HCT116 (cell line): ENCODE data around the gene EPHA2. TPM values are rescaled to one million over a fixed set of nuclear protein-coding genes. Genes with fewer than 3 reads are reported as not detected.

Source experiments
- ATAC-seq: fragments of 200-7000 bp; cut with Tn5 transposase; 2 replicates; pipeline ENCODE4 v1.9.1; 2020; ENCODE audit warnings: mild to moderate bottlenecking, moderate library complexity
- BruUV-seq: library from RNA; stranded (reverse); fragments of 400-500 nt; replicated peaks from 2 replicates; lab custom pipeline; 2021; lab: Mats Ljungman, UMichigan
- CTCF ChIA-PET: fragments of 300-600 bp; sonication (Branson Sonifier 250); formaldehyde crosslinking; loops from one replicate; lab custom pipeline; 2021; ENCODE audit warnings: antibody characterized with exemption; lab: Charles Lee
- POLR2A ChIA-PET: fragments of 300-600, 350-600 bp; sonication (Branson Sonifier 250); formaldehyde crosslinking; loops from one replicate; lab custom pipeline; 2021; ENCODE audit warnings: antibody characterized with exemption; lab: Charles Lee
- RAD21 ChIA-PET, 2 experiments: fragments of 300-600 bp; sonication (Branson Sonifier 250); formaldehyde crosslinking; loops; one replicate each; lab custom pipeline; 2023; ENCODE audit warnings: low total read pairs in 2 of 2; ENCODE audit not compliant: uncharacterized antibody in 2 of 2, unreplicated experiment in 2 of 2, low non-redundant PET in 1 of 2; lab: Charles Lee
- DNase-seq: peaks from one replicate; pipeline ENCODE4 v3.0.0-alpha.2; 2010; ENCODE audit warnings: low read depth, low spot score
- H2AFZ ChIP-seq: fragments of 200-600 bp; shearing (Covaris generic), sonication (generic); 2 replicates; pipeline ENCODE4 v1.6.1; 2017; ENCODE audit warnings: low read depth, mixed run types, mixed read lengths, antibody characterized with exemption, low read length; ENCODE audit not compliant: poor library complexity, severe bottlenecking
- H3K27ac ChIP-seq: 2 replicates; pipeline ENCODE4 v1.5.1; 2012; ENCODE audit warnings: low read depth, low read length
- H3K27me3 ChIP-seq: fragments of 200-600 bp; sonication (generic); 2 replicates; pipeline ENCODE4 v1.6.1; 2016; ENCODE audit warnings: mixed run types, low read length, mixed read lengths; ENCODE audit not compliant: insufficient read depth
- H3K36me3 ChIP-seq, 2 experiments: fragments of 200-500 bp in 1 of 2; fragments of 200-600 bp in 1 of 2; sonication (Bioruptor generic) in 1 of 2; sonication (generic) in 1 of 2; 2 replicates each; pipeline versions ENCODE4 v1.5.1 to v1.6.1; 2014 to 2016; ENCODE audit warnings: low read length in 2 of 2, inconsistent platforms in 1 of 2, mixed read lengths in 1 of 2, mixed run types in 1 of 2; ENCODE audit not compliant: insufficient read depth in 2 of 2, control insufficient read depth in 1 of 2
- H3K4me1 ChIP-seq, 2 experiments: fragments of 200-600 bp in 1 of 2; sonication (generic) in 1 of 2; 2 replicates each; pipeline versions ENCODE4 v1.5.1 to v1.6.1; 2012 to 2017; ENCODE audit warnings: low read length in 2 of 2, inconsistent platforms in 1 of 2, mild to moderate bottlenecking in 1 of 2, mixed read lengths in 1 of 2, mixed run types in 1 of 2, moderate library complexity in 1 of 2; ENCODE audit not compliant: insufficient read depth in 2 of 2, control insufficient read depth in 1 of 2
- H3K4me2 ChIP-seq: fragments of 200-600 bp; sonication (generic); 2 replicates; pipeline ENCODE4 v1.6.1; 2017; ENCODE audit warnings: mixed run types, low read length, mixed read lengths
- H3K4me3 ChIP-seq, 2 experiments: fragments of 200-600 bp in 1 of 2; sonication (generic) in 1 of 2; replicated peaks in 1 of 2; 2 replicates each; pipeline ENCODE4 v1.5.1; 2011 to 2016; ENCODE audit warnings: low read length in 2 of 2, control low read depth in 1 of 2, low read depth in 1 of 2, mild to moderate bottlenecking in 1 of 2, mixed read lengths in 1 of 2, mixed run types in 1 of 2
- H3K79me2 ChIP-seq: fragments of 200-600 bp; sonication (generic); 2 replicates; pipeline ENCODE4 v1.6.1; 2017; ENCODE audit warnings: mild to moderate bottlenecking, mixed run types, low read length, moderate library complexity, mixed read lengths; ENCODE audit not compliant: insufficient read depth
- H3K9ac ChIP-seq: fragments of 200-600 bp; sonication (generic); 2 replicates; pipeline ENCODE4 v1.6.1; 2016; ENCODE audit warnings: low read length, mixed read lengths
- H3K9me2 ChIP-seq: fragments of 200-600 bp; sonication (generic), shearing (Covaris generic); 2 replicates; pipeline ENCODE4 v1.6.1; 2017; ENCODE audit warnings: mixed run types, mild to moderate bottlenecking, moderate library complexity; ENCODE audit not compliant: insufficient read depth
- H3K9me3 ChIP-seq, 2 experiments: fragments of 200-500 bp in 1 of 2; fragments of 200-600 bp in 1 of 2; sonication (Bioruptor generic) in 1 of 2; sonication (generic) in 1 of 2; 2 replicates each; pipeline ENCODE4 v1.6.1; 2014 to 2017; ENCODE audit warnings: low read length in 2 of 2, mixed read lengths in 2 of 2, inconsistent platforms in 1 of 2, low read depth in 1 of 2, mild to moderate bottlenecking in 1 of 2, mixed run types in 1 of 2, moderate library complexity in 1 of 2; ENCODE audit not compliant: control insufficient read depth in 1 of 2, insufficient read depth in 1 of 2
- H4K20me1 ChIP-seq: fragments of 200-600 bp; sonication (generic), shearing (Covaris generic); 2 replicates; pipeline ENCODE4 v1.6.1; 2017; ENCODE audit warnings: mixed run types, mild to moderate bottlenecking, moderate library complexity; ENCODE audit not compliant: insufficient read depth
- CEBPB ChIP-seq: IDR thresholded peaks from 2 replicates; pipeline ENCODE4 v1.6.1; 2012; ENCODE audit warnings: low read depth
- EGR1 ChIP-seq: IDR thresholded peaks from 2 replicates; pipeline ENCODE4 v1.6.1; 2012; ENCODE audit warnings: low read depth
- ELF1 ChIP-seq: IDR thresholded peaks from 2 replicates; pipeline ENCODE4 v1.6.1; 2012; ENCODE audit warnings: low read depth, borderline replicate concordance
- EZH2phosphoT487 ChIP-seq: fragments of 200-600 bp; IDR thresholded peaks from 2 replicates; pipeline ENCODE4 v1.6.1; 2018; ENCODE audit warnings: antibody characterized with exemption, borderline replicate concordance
- FOSL1 ChIP-seq: IDR thresholded peaks from 2 replicates; pipeline ENCODE4 v1.6.1; 2012; ENCODE audit warnings: low read depth
- POLR2A ChIP-seq: IDR thresholded peaks from 2 replicates; pipeline ENCODE4 v1.7.0; 2011; ENCODE audit warnings: borderline replicate concordance; ENCODE audit not compliant: insufficient read depth, insufficient read length; ENCODE audit errors: extremely low read depth
- POLR2AphosphoS5 ChIP-seq: IDR thresholded peaks from 2 replicates; pipeline ENCODE4 v1.6.1; 2011; ENCODE audit warnings: mild to moderate bottlenecking, low read depth, low read length, moderate library complexity
- SIN3A ChIP-seq: IDR thresholded peaks from 2 replicates; pipeline ENCODE4 v1.6.1; 2012; ENCODE audit warnings: low read depth
- SP1 ChIP-seq: IDR thresholded peaks from 2 replicates; pipeline ENCODE4 v1.6.1; 2012; ENCODE audit warnings: low read depth
- SRF ChIP-seq: IDR thresholded peaks from 2 replicates; pipeline ENCODE4 v1.6.1; 2012; ENCODE audit warnings: low read depth
- YY1 ChIP-seq: IDR thresholded peaks from 2 replicates; pipeline ENCODE4 v1.6.1; 2011; ENCODE audit warnings: low read length, low read depth, moderate library complexity, mild to moderate bottlenecking; ENCODE audit not compliant: insufficient replicate concordance; ENCODE audit errors: extremely low read depth
- ZBTB33 ChIP-seq: IDR thresholded peaks from 2 replicates; pipeline ENCODE4 v1.6.1; 2011; ENCODE audit warnings: mild to moderate bottlenecking, low read length, moderate library complexity; ENCODE audit not compliant: insufficient replicate concordance; ENCODE audit errors: extremely low read depth
- ZFX ChIP-seq: fragments of 450-650 bp; IDR thresholded peaks from 2 replicates; pipeline ENCODE4 v1.6.1; 2017
- ZNF274 ChIP-seq: fragments of 200-500 bp; sonication (Bioruptor generic); IDR thresholded peaks from 2 replicates; pipeline ENCODE4 v1.6.1; 2014; ENCODE audit warnings: mild to moderate bottlenecking, low read depth, low read length, inconsistent platforms
- intact Hi-C: fragments of 100-400 bp; cut with micrococcal nuclease; formaldehyde crosslinking; loops from 2 replicates; pipeline ENCODE4 v1.10.0; 2022
- total RNA-seq: library from RNA; stranded (reverse); gene quantifications from one replicate; pipeline ENCODE4 v1.2.1, GENCODE V29; 2021; ENCODE audit not compliant: unreplicated experiment

The EPHA2 gene
- total RNA-seq, 1 experiment from 2014 or later, result 164 TPM

GRCh38 chr1:16122350-16122881 is 33.5 kb downstream of the EPHA2 start:
- Histone ChIP-seq H3K36me3 (peaks cover 35 to 36% of the 10 kb centered on the region in 2 experiments), H3K9ac (no peak overlapping the region), H2AFZ (no peak overlapping the region), H3K9me2 (no peaks in the 10 kb centered on the region), H4K20me1 (no peaks in the 10 kb centered on the region; the same call in 1 of the 2 replicates), H3K9me3 (no peaks in the 10 kb centered on the region), H3K27ac (no peak overlapping the region; the same call in 1 of the 2 replicates), H3K79me2 (peaks cover 13% of the 10 kb centered on the region; the same call in 1 of the 2 replicates), H3K27me3 (no peaks in the 10 kb centered on the region), H3K4me3 (no peak overlapping the region), H3K4me2 (no peak overlapping the region), H3K4me1 (peaks cover 2 to 22% of the 10 kb centered on the region in 2 experiments; a peak in 3 of 4 replicates)
- POLR2A ChIA-PET, result interaction anchor here (0.6 to 0.8 kb wide), 3 partner anchors 18 to 152 kb away, joined by 3 read pairs; no protein-coding TSS in a partner anchor
- intact Hi-C loops, result no loop called here
- DNase-seq (no peak), ATAC-seq (peak; percentile 25)
- CTCF ChIA-PET, result interaction anchor here (1.0 to 3.7 kb wide), 2 partner anchors 21 to 40 kb away, joined by 3 to 12 read pairs; no protein-coding TSS in a partner anchor
- RAD21 ChIA-PET, result no interaction called here
- no TSS peak for BruUV-seq
- TF ChIP-seq SP1 (no peak), SIN3A (no peak), EGR1 (no peak), ZFX (peak; percentile 31; the same call in 1 of the 2 replicates), YY1 (no peak), EZH2phosphoT487 (no peak), SRF (no peak)

- CTCF ChIA-PET, result interaction anchor here (3.7 kb wide), 1 partner anchor 39 kb away, joined by 12 read pairs; no protein-coding TSS in a partner anchor
- peaks cover 2 to 22% of the 10 kb centered on the region in 2 experiments; a peak in 3 of 4 replicates for H3K4me1 ChIP-seq
- TF ChIP-seq CEBPB (no peak), ZFX (no peak), EZH2phosphoT487 (no peak), POLR2AphosphoS5 (no peak), ZNF274 (no peak), ZBTB33 (no peak), SIN3A (no peak), SP1 (no peak), POLR2A (no peak), ELF1 (no peak), FOSL1 (no peak)
These were observed 34.9 kb downstream of the EPHA2 start for GRCh38 chr1:16120940-16121410.

More at GRCh38 chr1:16120940-16121410, 34.9 kb downstream of the EPHA2 start:
- ATAC-seq (no peak), DNase-seq (no peak)
- intact Hi-C loops, result no loop called here
- POLR2A ChIA-PET, result interaction anchor here (0.6 to 1.1 kb wide), 2 partner anchors 43 to 62 kb away, joined by 3 read pairs; no protein-coding TSS in a partner anchor
- no TSS peak for BruUV-seq
- no peak overlapping the region for H2AFZ ChIP-seq
- H3K9me2 ChIP-seq, result no peaks in the 10 kb centered on the region
- H3K36me3 ChIP-seq, result peaks cover 20 to 25% of the 10 kb centered on the region in 2 experiments
- RAD21 ChIA-PET, result interaction anchor here in 1 of 2 experiments (1.0 kb wide), 1 partner anchor 39 kb away, joined by 3 read pairs; no protein-coding TSS in a partner anchor
- no peaks in the 10 kb centered on the region for H3K9me3 ChIP-seq
- H4K20me1 ChIP-seq, result no peaks in the 10 kb centered on the region; the same call in 1 of the 2 replicates
- H3K9ac ChIP-seq, result no peak overlapping the region
- no peaks in the 10 kb centered on the region for H3K27me3 ChIP-seq
- H3K4me2 ChIP-seq, result no peak overlapping the region
- peaks cover 6% of the 10 kb centered on the region; the same call in 1 of the 2 replicates for H3K79me2 ChIP-seq
- no peak overlapping the region for H3K27ac ChIP-seq
- H3K4me3 ChIP-seq, result no peak overlapping the region
